Mesenchymal stem cell (in vitro differentiated cells and primary cell): Measurements from ENCODE around the gene MORC2.
A peak's percentile ranks its signal among the peaks of the same experiment; 100 is the strongest.

Source experiments
- DNase-seq: peaks from one replicate; pipeline ENCODE4 v3.0.0-alpha.2; 2013
- H2AFZ ChIP-seq: one replicate; pipeline ENCODE4 v1.6.1; 2013; ENCODE audit warnings: low read depth, mild to moderate bottlenecking, control low read depth, inconsistent platforms, low read length, moderate library complexity
- H2AK5ac ChIP-seq: 2 replicates; pipeline ENCODE4 v1.6.1; 2013; ENCODE audit warnings: low read length, moderate library complexity, mild to moderate bottlenecking, inconsistent platforms; ENCODE audit not compliant: severe bottlenecking
- H2BK120ac ChIP-seq: one replicate; pipeline ENCODE4 v1.6.1; 2013; ENCODE audit warnings: low read depth, mild to moderate bottlenecking, inconsistent platforms, low read length, moderate library complexity
- H2BK12ac ChIP-seq, 2 experiments: one replicate each; pipeline ENCODE4 v1.6.1; 2013; ENCODE audit warnings: inconsistent platforms in 2 of 2, low read length in 2 of 2, mild to moderate bottlenecking in 2 of 2, moderate library complexity in 2 of 2, control low read depth in 1 of 2
- H2BK15ac ChIP-seq: one replicate; pipeline ENCODE4 v1.6.1; 2013; ENCODE audit warnings: mild to moderate bottlenecking, low read depth, inconsistent platforms; ENCODE audit not compliant: poor library complexity, severe bottlenecking
- H2BK5ac ChIP-seq: 2 replicates; pipeline ENCODE4 v1.6.1; 2013; ENCODE audit warnings: low read depth, mild to moderate bottlenecking, low read length, control low read depth, inconsistent platforms; ENCODE audit not compliant: poor library complexity, severe bottlenecking
- H3K14ac ChIP-seq, 2 experiments: one replicate each; pipeline ENCODE4 v1.6.1; 2013; ENCODE audit warnings: inconsistent platforms in 2 of 2, low read length in 2 of 2, control low read depth in 1 of 2, mild to moderate bottlenecking in 1 of 2, moderate library complexity in 1 of 2
- H3K18ac ChIP-seq, 2 experiments: one replicate each; pipeline ENCODE4 v1.6.1; 2013; ENCODE audit warnings: inconsistent platforms in 2 of 2, low read length in 2 of 2, control low read depth in 1 of 2, low read depth in 1 of 2, mild to moderate bottlenecking in 1 of 2
- H3K23ac ChIP-seq, 2 experiments: one replicate each; pipeline ENCODE4 v1.6.1; 2013; ENCODE audit warnings: inconsistent platforms in 2 of 2, low read length in 2 of 2, mild to moderate bottlenecking in 2 of 2, moderate library complexity in 2 of 2, control low read depth in 1 of 2
- H3K27ac ChIP-seq: 2 replicates; pipeline ENCODE4 v1.5.1; 2013; ENCODE audit warnings: mild to moderate bottlenecking, moderate library complexity, low read length, control low read depth, inconsistent platforms; ENCODE audit not compliant: poor library complexity, severe bottlenecking
- H3K27me3 ChIP-seq, 2 experiments: 2 replicates each; pipeline versions ENCODE4 v1.6.1 to v1.7.0; 2013; ENCODE audit warnings: low read length in 2 of 2, mild to moderate bottlenecking in 2 of 2, moderate library complexity in 2 of 2, control low read depth in 1 of 2, inconsistent platforms in 1 of 2; ENCODE audit not compliant: control insufficient read depth in 1 of 2, insufficient read depth in 1 of 2
- H3K36me3 ChIP-seq, 2 experiments: 2 replicates each; pipeline versions ENCODE4 v1.6.1 to v1.7.0; 2013; ENCODE audit warnings: low read length in 2 of 2, control low read depth in 1 of 2, inconsistent platforms in 1 of 2, low read depth in 1 of 2, mild to moderate bottlenecking in 1 of 2; ENCODE audit not compliant: insufficient read depth in 2 of 2, control insufficient read depth in 1 of 2
- H3K4ac ChIP-seq, 2 experiments: one replicate each; pipeline ENCODE4 v1.6.1; 2013; ENCODE audit warnings: inconsistent platforms in 2 of 2, low read length in 2 of 2, mild to moderate bottlenecking in 2 of 2, moderate library complexity in 2 of 2, control low read depth in 1 of 2, low read depth in 1 of 2
- H3K4me1 ChIP-seq: 2 replicates; pipeline ENCODE4 v1.6.1; 2013; ENCODE audit warnings: low read depth, low read length, control low read depth; ENCODE audit not compliant: control insufficient read depth, insufficient read depth
- H3K4me2 ChIP-seq: 2 replicates; pipeline ENCODE4 v1.6.1; 2013; ENCODE audit warnings: low read length, mild to moderate bottlenecking, inconsistent platforms; ENCODE audit not compliant: poor library complexity, severe bottlenecking
- H3K4me3 ChIP-seq, 2 experiments: 2 replicates each; pipeline versions ENCODE4 v1.5.1 to v1.7.0; 2013; ENCODE audit warnings: low read length in 2 of 2, mild to moderate bottlenecking in 2 of 2, control low read depth in 1 of 2, low read depth in 1 of 2; ENCODE audit not compliant: insufficient read depth in 1 of 2
- H3K79me1 ChIP-seq: replicated peaks from 2 replicates; pipeline ENCODE4 v1.6.1; 2013; ENCODE audit warnings: mild to moderate bottlenecking, control low read depth, low read length, inconsistent platforms; ENCODE audit not compliant: poor library complexity, severe bottlenecking
- H3K9ac ChIP-seq: 2 replicates; pipeline ENCODE4 v1.7.0; 2013; ENCODE audit warnings: mild to moderate bottlenecking, low read length, moderate library complexity
- H3K9me3 ChIP-seq: 2 replicates; pipeline ENCODE4 v1.7.0; 2013; ENCODE audit warnings: mild to moderate bottlenecking, low read length; ENCODE audit not compliant: control insufficient read depth
- H4K8ac ChIP-seq: one replicate; pipeline ENCODE4 v1.6.1; 2013; ENCODE audit warnings: inconsistent platforms, mild to moderate bottlenecking, low read length, moderate library complexity
- H4K91ac ChIP-seq: one replicate; pipeline ENCODE4 v1.6.1; 2013; ENCODE audit warnings: mild to moderate bottlenecking, low read length, inconsistent platforms
- WGBS: methylation state at CpG from one replicate; pipeline ENCODE4 v1.1.7; 2013; ENCODE audit warnings: mixed read lengths; 5-methylcytosine and 5-hydroxymethylcytosine counted together

Gene MORC2

DNA sequence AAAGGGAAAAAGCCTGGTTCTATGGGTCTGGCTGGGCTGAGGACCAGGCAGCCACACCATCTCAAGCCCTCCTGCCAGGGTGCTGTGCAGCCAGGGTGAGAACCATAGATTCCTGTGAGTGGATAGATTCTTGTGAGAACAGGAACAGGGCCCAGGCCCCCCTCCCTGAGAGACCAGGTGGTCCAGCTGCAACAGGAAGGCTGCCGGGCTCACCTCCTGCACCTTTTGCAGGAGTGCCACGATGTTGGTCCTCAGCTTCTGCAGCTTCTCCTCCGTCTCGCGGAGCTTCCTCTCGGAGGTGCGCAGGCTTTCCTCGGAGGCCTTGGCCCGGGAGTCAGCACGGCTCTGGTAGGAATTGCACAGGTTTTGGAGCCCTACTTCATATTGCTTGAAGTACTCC is 40.8 kb downstream of the MORC2 start:
- no peak for DNase-seq
- Histone ChIP-seq H4K91ac (no peak overlapping the region), H3K14ac (no peak overlapping the region), H4K8ac (no peak overlapping the region), H3K36me3 (peaks cover 79 to 86% of the 10 kb centered on the region in 2 experiments), H2BK120ac (no peak overlapping the region), H3K9ac (no peak overlapping the region), H3K4ac (no peak overlapping the region), H2BK15ac (no peak overlapping the region), H3K9me3 (no peaks in the 10 kb centered on the region), H2BK5ac (no peak overlapping the region), H3K4me1 (no peaks in the 10 kb centered on the region), H2BK12ac (no peak overlapping the region), H3K79me1 (peaks cover 16% of the 10 kb centered on the region), H2AFZ (no peak overlapping the region), H2AK5ac (no peak overlapping the region), H3K4me2 (no peak overlapping the region), H3K4me3 (no peak overlapping the region), H3K27ac (no peak overlapping the region), H3K27me3 (no peaks in the 10 kb centered on the region), H3K23ac (no peak overlapping the region), H3K18ac (no peak overlapping the region)
- WGBS = 99% methylated on average over 10 of the region's 10 CpGs

- no peak for DNase-seq
- Histone ChIP-seq H2BK5ac (no peak overlapping the region), H3K23ac (no peak overlapping the region), H3K9ac (no peak overlapping the region), H3K4me2 (no peak overlapping the region), H3K18ac (no peak overlapping the region), H3K9me3 (no peaks in the 10 kb centered on the region), H3K79me1 (peaks cover 12% of the 10 kb centered on the region), H3K14ac (no peak overlapping the region), H2BK12ac (no peak overlapping the region), H2BK120ac (no peak overlapping the region), H3K27me3 (no peaks in the 10 kb centered on the region), H3K4me1 (no peaks in the 10 kb centered on the region), H2AK5ac (no peak overlapping the region), H4K8ac (no peak overlapping the region), H3K36me3 (peaks cover 68 to 75% of the 10 kb centered on the region in 2 experiments), H2AFZ (no peak overlapping the region), H3K4me3 (no peak overlapping the region), H4K91ac (no peak overlapping the region), H3K4ac (no peak overlapping the region), H2BK15ac (no peak overlapping the region), H3K27ac (no peak overlapping the region)
- 97% methylated on average over 4 of the region's 4 CpGs for WGBS
These were observed 41.9 kb downstream of the MORC2 start for GRCh38 chr22:30926706-30927105.

- Histone ChIP-seq H2BK15ac (no peak overlapping the region), H3K79me1 (peaks cover 2% of the 10 kb centered on the region), H2AK5ac (no peak overlapping the region), H3K9me3 (no peaks in the 10 kb centered on the region), H3K27me3 (no peaks in the 10 kb centered on the region), H4K8ac (no peak overlapping the region), H2BK120ac (no peak overlapping the region), H3K18ac (no peak overlapping the region), H2BK12ac (no peak overlapping the region), H2BK5ac (no peak overlapping the region), H3K4ac (no peak overlapping the region), H3K9ac (no peak overlapping the region), H3K4me3 (no peak overlapping the region), H2AFZ (no peak overlapping the region), H3K4me2 (no peak overlapping the region), H3K14ac (no peak overlapping the region), H3K4me1 (no peaks in the 10 kb centered on the region), H4K91ac (no peak overlapping the region), H3K27ac (no peak overlapping the region), H3K23ac (no peak overlapping the region), H3K36me3 (peaks cover 57 to 65% of the 10 kb centered on the region in 2 experiments)
- DNase-seq = no peak
- 96% methylated on average over 5 of the region's 5 CpGs for WGBS
These were observed 42.9 kb downstream of the MORC2 start for GRCh38 chr22:30925667-30926066.

- Histone ChIP-seq H3K9me3 (no peaks in the 10 kb centered on the region), H2BK12ac (no peak overlapping the region), H3K9ac (no peak overlapping the region), H4K91ac (no peak overlapping the region), H2AFZ (no peak overlapping the region), H2AK5ac (no peak overlapping the region), H3K79me1 (no peaks in the 10 kb centered on the region), H3K4ac (no peak overlapping the region), H3K36me3 (peaks cover 43 to 48% of the 10 kb centered on the region in 2 experiments), H2BK5ac (no peak overlapping the region), H3K18ac (no peak overlapping the region), H3K27ac (no peak overlapping the region), H2BK120ac (no peak overlapping the region), H4K8ac (peak overlapping the region; percentile 24), H3K23ac (no peak overlapping the region), H3K27me3 (no peaks in the 10 kb centered on the region), H3K14ac (no peak overlapping the region), H3K4me2 (no peak overlapping the region), H3K4me3 (no peak overlapping the region), H2BK15ac (no peak overlapping the region), H3K4me1 (no peaks in the 10 kb centered on the region)
- no peak for DNase-seq
- 97% methylated on average over 9 of the region's 9 CpGs for WGBS
These were observed 45.2 kb downstream of the MORC2 start for GRCh38 chr22:30923168-30923900.
